Endothelial cell of umbilical vein (primary cell): ENCODE data around the gene SLC12A2.

Experiments used
- EZH2 ChIP-seq: IDR thresholded peaks from 2 replicates; pipeline ENCODE4 v1.6.1; 2012; ENCODE audit warnings: borderline replicate concordance, low read depth, mild to moderate bottlenecking, moderate library complexity, low read length, inconsistent platforms; ENCODE audit not compliant: severe bottlenecking
- MAX ChIP-seq: IDR thresholded peaks from 2 replicates; pipeline ENCODE4 v1.6.1; 2011; ENCODE audit not compliant: insufficient read depth, insufficient read length
- MYC ChIP-seq: IDR thresholded peaks from one replicate; pipeline ENCODE4 v1.6.1; 2011; ENCODE audit warnings: mild to moderate bottlenecking, low read depth, low read length
- POLR2A ChIP-seq: IDR thresholded peaks from 2 replicates; pipeline ENCODE4 v1.6.1; 2012; ENCODE audit warnings: low read depth, mild to moderate bottlenecking, control low read depth, low read length
- TF ChIP-seq, protein P1 (sequence below), 2 donors: IDR thresholded peaks; 1 replicate in 1 of 2; 2 replicates in 1 of 2; pipeline ENCODE4 v1.5.1; 2011; ENCODE audit warnings: low read length in 2 of 2, mild to moderate bottlenecking in 2 of 2, moderate library complexity in 2 of 2, control low read depth in 1 of 2, inconsistent platforms in 1 of 2, low read depth in 1 of 2; ENCODE audit not compliant: insufficient read depth in 1 of 2; ENCODE audit errors: extremely low read depth in 1 of 2

- no peak for TF ChIP-seq MAX
- TF ChIP-seq, protein P1, sequence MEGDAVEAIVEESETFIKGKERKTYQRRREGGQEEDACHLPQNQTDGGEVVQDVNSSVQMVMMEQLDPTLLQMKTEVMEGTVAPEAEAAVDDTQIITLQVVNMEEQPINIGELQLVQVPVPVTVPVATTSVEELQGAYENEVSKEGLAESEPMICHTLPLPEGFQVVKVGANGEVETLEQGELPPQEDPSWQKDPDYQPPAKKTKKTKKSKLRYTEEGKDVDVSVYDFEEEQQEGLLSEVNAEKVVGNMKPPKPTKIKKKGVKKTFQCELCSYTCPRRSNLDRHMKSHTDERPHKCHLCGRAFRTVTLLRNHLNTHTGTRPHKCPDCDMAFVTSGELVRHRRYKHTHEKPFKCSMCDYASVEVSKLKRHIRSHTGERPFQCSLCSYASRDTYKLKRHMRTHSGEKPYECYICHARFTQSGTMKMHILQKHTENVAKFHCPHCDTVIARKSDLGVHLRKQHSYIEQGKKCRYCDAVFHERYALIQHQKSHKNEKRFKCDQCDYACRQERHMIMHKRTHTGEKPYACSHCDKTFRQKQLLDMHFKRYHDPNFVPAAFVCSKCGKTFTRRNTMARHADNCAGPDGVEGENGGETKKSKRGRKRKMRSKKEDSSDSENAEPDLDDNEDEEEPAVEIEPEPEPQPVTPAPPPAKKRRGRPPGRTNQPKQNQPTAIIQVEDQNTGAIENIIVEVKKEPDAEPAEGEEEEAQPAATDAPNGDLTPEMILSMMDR (IDR thresholded peaks at IDR 0.05; ENCODE audit: extremely low read depth in 1 of 2, insufficient read depth in 1 of 2, low read depth in 1 of 2, low read length in 2 of 2), result no peak
- no peak for TF ChIP-seq POLR2A
- no peak for TF ChIP-seq EZH2
- TF ChIP-seq MYC, result no peak
Measured at GRCh38 chr5:128118214-128118613, 34.6 kb downstream of the SLC12A2 start.
